GM23248 (cell line): ENCODE data around the gene MRPS18C. TPM values are rescaled to one million over a fixed set of nuclear protein-coding genes. Genes with fewer than 3 reads are reported as not detected.
"Not testable (repeated sequence)": the region's sequence is repeated elsewhere in the genome, so short reads cannot be mapped to it uniquely, and the experiment has no call there.

ENCODE experiments used
- DNase-seq: peaks from one replicate; pipeline ENCODE4 v3.0.0-alpha.2; 2015
- H2AFZ ChIP-seq: fragments of 200-600 bp; sonication (generic); 2 replicates; pipeline ENCODE4 v1.6.1; 2016; ENCODE audit warnings: antibody characterized with exemption
- H3F3A ChIP-seq: fragments of 200-600 bp; sonication (generic); 2 replicates; pipeline ENCODE4 v1.6.1; 2016; ENCODE audit warnings: mild to moderate bottlenecking, antibody characterized with exemption, mixed run types; ENCODE audit not compliant: insufficient read depth
- H3K27ac ChIP-seq: fragments of 200-600 bp; sonication (generic); 2 replicates; pipeline ENCODE4 v1.5.1; 2016; ENCODE audit warnings: mild to moderate bottlenecking
- H3K27me3 ChIP-seq: fragments of 200-600 bp; sonication (generic); replicated peaks from 2 replicates; pipeline ENCODE4 v1.6.1; 2016; ENCODE audit warnings: mild to moderate bottlenecking; ENCODE audit not compliant: insufficient read depth
- H3K36me3 ChIP-seq: fragments of 200-600 bp; sonication (generic); 2 replicates; pipeline ENCODE4 v1.6.1; 2016; ENCODE audit warnings: low read depth, mild to moderate bottlenecking
- H3K4me1 ChIP-seq: fragments of 200-600 bp; sonication (generic); 2 replicates; pipeline ENCODE4 v1.6.1; 2016; ENCODE audit warnings: mild to moderate bottlenecking; ENCODE audit not compliant: insufficient read depth
- H3K4me2 ChIP-seq: fragments of 200-600 bp; sonication (generic); one replicate; pipeline ENCODE4 v1.6.1; 2016; ENCODE audit warnings: mild to moderate bottlenecking; ENCODE audit not compliant: unreplicated experiment
- H3K4me3 ChIP-seq: fragments of 200-600 bp; sonication (generic); 2 replicates; pipeline ENCODE4 v1.5.1; 2016; ENCODE audit warnings: mild to moderate bottlenecking
- H3K79me2 ChIP-seq: fragments of 200-600 bp; sonication (generic); 2 replicates; pipeline ENCODE4 v1.6.1; 2016; ENCODE audit warnings: mild to moderate bottlenecking; ENCODE audit not compliant: insufficient read depth
- H3K9ac ChIP-seq: fragments of 200-600 bp; sonication (generic); 2 replicates; pipeline ENCODE4 v1.6.1; 2016; ENCODE audit warnings: mild to moderate bottlenecking
- H3K9me2 ChIP-seq: fragments of 200-600 bp; sonication (generic); 2 replicates; pipeline ENCODE4 v1.6.1; 2016; ENCODE audit warnings: mixed run types, mild to moderate bottlenecking, moderate library complexity; ENCODE audit not compliant: insufficient read depth
- H3K9me3 ChIP-seq: fragments of 200-600 bp; sonication (generic); one replicate; pipeline ENCODE4 v1.6.1; 2017; ENCODE audit warnings: low read depth
- H4K20me1 ChIP-seq: fragments of 200-600 bp; sonication (generic); 2 replicates; pipeline ENCODE4 v1.6.0; 2016; ENCODE audit not compliant: insufficient read depth
- EZH2 ChIP-seq: fragments of 200-600 bp; sonication (generic); IDR thresholded peaks from 2 replicates; pipeline ENCODE4 v1.6.1; 2018; ENCODE audit warnings: antibody characterized with exemption, mild to moderate bottlenecking; ENCODE audit not compliant: insufficient read depth, poor library complexity, severe bottlenecking
- EZH2phosphoT487 ChIP-seq: fragments of 200-600 bp; sonication (generic); IDR thresholded peaks from 2 replicates; pipeline ENCODE4 v1.6.1; 2018; ENCODE audit warnings: antibody characterized with exemption, moderate library complexity, mild to moderate bottlenecking, low read depth; ENCODE audit not compliant: insufficient read depth
- WGBS, 2 experiments: methylation state at CpG; one replicate each; pipeline ENCODE4 v1.1.6; 2015 to 2017; ENCODE audit warnings: low lambda C conversion rate in 2 of 2, low coverage in 1 of 2; ENCODE audit errors: missing lambda C conversion rate in 2 of 2; 5-methylcytosine and 5-hydroxymethylcytosine counted together
- in situ Hi-C: fragments of 300-500 bp; cut with MboI; formaldehyde crosslinking; loops from 2 replicates; pipeline ENCODE4 v1.15.0; 2020
- polyA plus RNA-seq: library from polyadenylated mRNA; unstranded; fragments of >200 nt; fragmentation: Nextera tagmentation; extraction: Ambion mirVana; gene quantifications from 2 replicates; pipeline ENCODE4 v1.2.1, GENCODE V29; 2016
- total RNA-seq: library from RNA; depleted of rRNA; stranded (reverse); fragments of >200 nt; shearing (Covaris generic); gene quantifications from 2 replicates; pipeline ENCODE4 v1.2.3, GENCODE V29; 2014

The MRPS18C gene
- total and polyA plus RNA-seq, 2 experiments from 2014 or later, result 15.8 to 106 TPM

- H3K79me2 ChIP-seq, result no peaks in the 10 kb centered on the region
- no peak for TF ChIP-seq EZH2
- H3K9me3 ChIP-seq, result no peaks in the 10 kb centered on the region
- no peaks in the 10 kb centered on the region for H4K20me1 ChIP-seq
- H3K9ac ChIP-seq, result no peak overlapping the region
- H3K9me2 ChIP-seq, result no peaks in the 10 kb centered on the region
- WGBS, 2 experiments, result 7 to 12% methylated on average over 1 of the region's 1 CpG
- no peaks in the 10 kb centered on the region for H3F3A ChIP-seq
- H3K4me3 ChIP-seq, result no peak overlapping the region
- H3K27ac ChIP-seq, result no peak overlapping the region
- H2AFZ ChIP-seq, result no peak overlapping the region
- no peaks in the 10 kb centered on the region for H3K27me3 ChIP-seq
- DNase-seq, result no peak
- no peaks in the 10 kb centered on the region for H3K36me3 ChIP-seq
- no peak overlapping the region for H3K4me2 ChIP-seq
- H3K4me1 ChIP-seq, result peaks cover 5% of the 10 kb centered on the region; the same call in 1 of the 2 replicates
- in situ Hi-C loops, result no loop called here
These were observed 34.0 kb downstream of the MRPS18C start for GRCh38 chr4:83489711-83490326.

GRCh38 chr4:83490876-83491450 lies 35.1 kb downstream of the MRPS18C start:
- no peak overlapping the region for H3K4me3 ChIP-seq
- H2AFZ ChIP-seq, result no peak overlapping the region
- no peak overlapping the region for H3K27ac ChIP-seq
- TF ChIP-seq EZH2phosphoT487 (no peak), EZH2 (no peak)
- no peaks in the 10 kb centered on the region for H3F3A ChIP-seq
- no peaks in the 10 kb centered on the region for H3K27me3 ChIP-seq
- no peak overlapping the region for H3K9ac ChIP-seq
- H3K36me3 ChIP-seq, result no peaks in the 10 kb centered on the region
- no peaks in the 10 kb centered on the region for H3K4me1 ChIP-seq
- H3K9me2 ChIP-seq, result no peaks in the 10 kb centered on the region
- WGBS, 2 experiments, result 4 to 9% methylated on average over 1 of the region's 1 CpG
- no peaks in the 10 kb centered on the region for H3K9me3 ChIP-seq
- no peak overlapping the region for H3K4me2 ChIP-seq
- in situ Hi-C loops, result no loop called here
- no peaks in the 10 kb centered on the region for H4K20me1 ChIP-seq
- peak; percentile 62 for DNase-seq
- H3K79me2 ChIP-seq, result no peaks in the 10 kb centered on the region

DNA sequence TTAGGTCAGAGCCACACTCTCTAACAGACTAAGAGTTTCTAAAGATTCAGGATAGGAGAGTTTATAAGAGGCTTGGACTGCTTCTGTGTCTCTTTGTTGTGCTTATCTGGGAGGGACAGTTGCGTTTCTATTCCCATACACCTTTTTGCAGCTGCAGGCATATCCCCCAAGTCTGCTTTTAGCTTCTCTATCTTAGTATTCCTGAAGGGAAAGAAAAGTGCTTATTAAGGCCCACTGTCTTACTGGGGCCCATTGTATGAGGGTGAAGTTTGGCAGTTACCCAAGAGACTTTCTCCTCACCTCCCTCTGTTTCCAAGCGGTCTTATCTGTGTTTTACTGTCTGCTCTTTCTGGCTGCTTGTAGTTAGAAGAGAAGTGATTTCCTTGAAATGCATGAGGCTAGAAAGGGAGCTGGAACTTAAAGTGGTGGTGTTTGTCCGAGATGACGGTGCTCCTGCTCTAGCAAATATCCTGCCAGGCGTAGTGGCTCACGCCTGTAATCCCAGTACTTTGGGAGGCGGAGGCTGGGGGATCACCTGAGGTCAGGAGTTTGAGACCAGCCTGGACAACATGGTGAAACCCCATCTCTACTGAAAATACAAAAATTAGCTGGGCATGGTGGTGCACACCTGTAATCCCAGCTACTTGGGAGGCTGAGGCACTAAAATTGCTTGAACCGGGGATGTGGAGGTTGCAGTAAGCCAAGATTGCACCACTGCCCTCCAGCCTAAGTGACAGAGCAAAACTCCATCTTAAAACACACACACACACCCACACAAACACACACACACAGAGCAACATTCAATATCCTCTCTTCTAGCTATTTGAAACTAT lies 40.4 kb downstream of the MRPS18C start:
- H3K9me3 ChIP-seq, H3K4me1 ChIP-seq, H2AFZ ChIP-seq, H3K79me2 ChIP-seq, H3K4me2 ChIP-seq, H4K20me1 ChIP-seq, DNase-seq, H3K27ac ChIP-seq, H3K4me3 ChIP-seq, H3K9ac ChIP-seq, H3F3A ChIP-seq, in situ Hi-C loops, H3K36me3 ChIP-seq, H3K9me2 ChIP-seq, H3K27me3 ChIP-seq: not testable (repeated sequence)
- 75 to 86% methylated on average over 8 of the region's 8 CpGs for WGBS, 2 experiments

GRCh38 chr4:83498187-83498586 lies 42.3 kb downstream of the MRPS18C start:
- Histone ChIP-seq H3K4me2 (no peak overlapping the region), H3K27me3 (no peaks in the 10 kb centered on the region), H2AFZ (no peak overlapping the region), H4K20me1 (no peaks in the 10 kb centered on the region), H3K27ac (no peak overlapping the region), H3K79me2 (no peaks in the 10 kb centered on the region), H3K9ac (no peak overlapping the region), H3K9me2 (no peaks in the 10 kb centered on the region), H3K4me1 (no peaks in the 10 kb centered on the region), H3K4me3 (no peak overlapping the region), H3K9me3 (no peaks in the 10 kb centered on the region), H3K36me3 (no peaks in the 10 kb centered on the region), H3F3A (no peaks in the 10 kb centered on the region)
- in situ Hi-C loops, result no loop called here
- no peak for TF ChIP-seq EZH2
- no peak for TF ChIP-seq EZH2phosphoT487
- DNase-seq, result no peak
- WGBS, 2 experiments, result 88 to 94% methylated on average over 1 of the region's 1 CpG

GRCh38 chr4:83501671-83502070 lies 45.8 kb downstream of the MRPS18C start:
- not testable (repeated sequence) for H3K4me2 ChIP-seq, H2AFZ ChIP-seq, H3K27me3 ChIP-seq, H3K4me3 ChIP-seq, H3K36me3 ChIP-seq, H3F3A ChIP-seq, H3K79me2 ChIP-seq, H3K9me3 ChIP-seq, H3K9ac ChIP-seq, DNase-seq, H4K20me1 ChIP-seq, H3K4me1 ChIP-seq, H3K9me2 ChIP-seq, H3K27ac ChIP-seq
- in situ Hi-C loops, result loop anchor here (25.0 kb wide), 3 partner anchors 461 to 1011 kb away; no protein-coding TSS in a partner anchor
- 79 to 84% methylated on average over 3 of the region's 3 CpGs for WGBS, 2 experiments
